ENCODE results near the gene ADGRG6. TPM values are rescaled to one million over a fixed set of nuclear protein-coding genes. Genes with fewer than 3 reads are reported as not detected.

ADGRG6 gene
- total and polyA plus RNA-seq, 12 donors: 0.72 to 24.6 (median 5.3) TPM

- H3K9me3 ChIP-seq (replicated peaks in 1 of 3): no peaks in the 10 kb centered on the region
- intact Hi-C loops (cut with DNase I): no loop called here
- TF ChIP-seq, protein P1, sequence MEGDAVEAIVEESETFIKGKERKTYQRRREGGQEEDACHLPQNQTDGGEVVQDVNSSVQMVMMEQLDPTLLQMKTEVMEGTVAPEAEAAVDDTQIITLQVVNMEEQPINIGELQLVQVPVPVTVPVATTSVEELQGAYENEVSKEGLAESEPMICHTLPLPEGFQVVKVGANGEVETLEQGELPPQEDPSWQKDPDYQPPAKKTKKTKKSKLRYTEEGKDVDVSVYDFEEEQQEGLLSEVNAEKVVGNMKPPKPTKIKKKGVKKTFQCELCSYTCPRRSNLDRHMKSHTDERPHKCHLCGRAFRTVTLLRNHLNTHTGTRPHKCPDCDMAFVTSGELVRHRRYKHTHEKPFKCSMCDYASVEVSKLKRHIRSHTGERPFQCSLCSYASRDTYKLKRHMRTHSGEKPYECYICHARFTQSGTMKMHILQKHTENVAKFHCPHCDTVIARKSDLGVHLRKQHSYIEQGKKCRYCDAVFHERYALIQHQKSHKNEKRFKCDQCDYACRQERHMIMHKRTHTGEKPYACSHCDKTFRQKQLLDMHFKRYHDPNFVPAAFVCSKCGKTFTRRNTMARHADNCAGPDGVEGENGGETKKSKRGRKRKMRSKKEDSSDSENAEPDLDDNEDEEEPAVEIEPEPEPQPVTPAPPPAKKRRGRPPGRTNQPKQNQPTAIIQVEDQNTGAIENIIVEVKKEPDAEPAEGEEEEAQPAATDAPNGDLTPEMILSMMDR (IDR thresholded peaks at IDR 0.05): no peak
- TF ChIP-seq POLR2A (IDR thresholded peaks at IDR 0.05): no peak
- H3K4me3 ChIP-seq: no peak overlapping the region
- no peak for DNase-seq
- no peaks in the 10 kb centered on the region for H3K36me3 ChIP-seq (replicated peaks in 1 of 2)
- no peak overlapping the region for H3K27ac ChIP-seq
- 88 to 92% (median 90%) methylated on average over 4 of the region's 4 CpGs for WGBS, 4 donors
- no peaks in the 10 kb centered on the region for H3K4me1 ChIP-seq (replicated peaks in 1 of 2)
- H3K27me3 ChIP-seq: no peaks in the 10 kb centered on the region
Measured at GRCh38 chr6:142377497-142377848, 75.7 kb downstream of the ADGRG6 start.

GRCh38 chr6:142378138-142378875 lies 76.5 kb downstream of the ADGRG6 start:
- no peak overlapping the region for H3K4me3 ChIP-seq
- WGBS, 4 donors: 23 to 41% (median 26%) methylated on average over 2 of the region's 2 CpGs
- TF ChIP-seq POLR2A (IDR thresholded peaks at IDR 0.05): no peak
- TF ChIP-seq, protein P1 (IDR thresholded peaks at IDR 0.05): no peak
- H3K4me1 ChIP-seq (replicated peaks in 1 of 2): no peaks in the 10 kb centered on the region
- peak overlapping the region in 1 of 5 donors; percentile 26 for H3K27ac ChIP-seq
- H3K9me3 ChIP-seq (replicated peaks in 1 of 3): no peaks in the 10 kb centered on the region
- no peaks in the 10 kb centered on the region for H3K36me3 ChIP-seq (replicated peaks in 1 of 2)
- DNase-seq: peak in 3 of 7 donors; percentile 10 to 21 (median 17)
- no peaks in the 10 kb centered on the region for H3K27me3 ChIP-seq
- intact Hi-C loops (cut with DNase I): no loop called here

DNA sequence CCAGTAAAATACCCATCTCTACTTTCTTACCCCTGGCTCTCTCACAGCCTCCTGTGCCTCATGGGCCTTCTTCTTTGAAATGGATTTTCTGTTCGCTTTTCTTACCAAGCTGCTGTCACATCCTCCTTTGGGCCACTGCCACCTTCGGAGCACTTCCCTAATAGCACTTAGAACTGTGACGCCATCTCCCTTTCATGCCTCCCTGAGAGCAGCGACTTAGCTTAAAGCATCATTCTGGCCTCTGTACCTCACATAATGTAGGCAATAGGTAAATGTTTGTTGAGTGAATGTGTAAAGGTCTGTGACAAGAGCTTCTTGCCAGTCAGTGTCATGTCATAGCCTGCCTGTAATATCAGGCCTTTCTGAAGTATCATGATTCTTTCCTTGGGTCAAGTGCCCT lies 78.8 kb downstream of the ADGRG6 start:
- no peak for TF ChIP-seq POLR2A (IDR thresholded peaks at IDR 0.05)
- TF ChIP-seq, protein P1 (IDR thresholded peaks at IDR 0.05): no peak
- H3K4me3 ChIP-seq: no peak overlapping the region
- no peaks in the 10 kb centered on the region for H3K4me1 ChIP-seq (replicated peaks in 1 of 2)
- H3K27ac ChIP-seq: no peak overlapping the region
- H3K9me3 ChIP-seq (replicated peaks in 1 of 3): peaks cover 0 to under 1% (median 0%) of the 10 kb centered on the region in 3 donors
- no peaks in the 10 kb centered on the region for H3K36me3 ChIP-seq (replicated peaks in 1 of 2)
- DNase-seq: peak in 6 of 7 donors; percentile 23 to 59 (median 39)
- whole genome bisulfite sequencing, 4 donors: 74 to 75% (median 74%) methylated on average over 4 of the region's 4 CpGs
- intact Hi-C loops (cut with DNase I): loop anchor here in 1 of 2 donors (10.0 kb wide), 1 partner anchor 236 kb away; the partner anchor contains the start of genes NMBR and VTA1
- H3K27me3 ChIP-seq: no peaks in the 10 kb centered on the region

DNA sequence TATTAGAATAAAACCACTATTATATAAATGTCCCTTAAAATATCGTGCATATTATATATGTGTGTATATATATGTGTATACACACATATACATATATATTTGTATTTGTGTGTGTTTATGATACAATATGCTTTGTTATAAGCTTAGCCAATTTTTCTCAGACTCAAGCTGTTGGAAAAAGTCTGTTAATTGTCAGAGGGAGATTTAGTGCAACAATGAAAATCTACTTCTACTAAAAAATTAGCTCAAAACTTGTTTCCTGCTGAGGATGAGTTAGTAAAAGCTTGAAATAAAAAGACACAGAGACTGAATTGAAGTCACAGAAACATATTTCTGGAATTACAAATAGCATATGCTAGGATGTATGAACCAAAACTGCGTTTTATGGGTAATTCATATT lies 79.4 kb downstream of the ADGRG6 start:
- Histone ChIP-seq H3K36me3 (replicated peaks in 1 of 2) (no peaks in the 10 kb centered on the region), H3K9me3 (replicated peaks in 1 of 3) (peaks cover 0 to 4% (median 0%) of the 10 kb centered on the region in 3 donors), H3K27me3 (no peaks in the 10 kb centered on the region), H3K27ac (no peak overlapping the region), H3K4me3 (no peak overlapping the region), H3K4me1 (replicated peaks in 1 of 2) (no peaks in the 10 kb centered on the region)
- 52 to 64% (median 61%) methylated on average over 2 of the region's 2 CpGs for WGBS, 4 donors
- TF ChIP-seq, protein P1 (IDR thresholded peaks at IDR 0.05): no peak
- no peak for TF ChIP-seq POLR2A (IDR thresholded peaks at IDR 0.05)
- no peak for DNase-seq
- intact Hi-C loops (cut with DNase I): loop anchor here in 1 of 2 donors (10.0 kb wide), 1 partner anchor 236 kb away; the partner anchor contains the start of genes NMBR and VTA1
